Measurements from ENCODE around the gene ULBP3.
A peak's percentile ranks its signal among the peaks of the same experiment; 100 is the strongest.

The ULBP3 gene

GRCh38 chr6:150072201-150072600, 3.3 kb upstream of the ULBP3 start:
- Histone ChIP-seq H3K27ac (ENCODE audit: low read length) (no peak overlapping the region), H3K4me1 (ENCODE audit: low read length) (peaks cover 14% of the 10 kb centered on the region), H4K20me1 (ENCODE audit: insufficient read depth, low read length) (no peaks in the 10 kb centered on the region), H3K4me3 (ENCODE audit: low read length) (no peak overlapping the region), H3K9me3 (ENCODE audit: insufficient read depth, low read length) (no peaks in the 10 kb centered on the region), H3K79me2 (ENCODE audit: low read length) (no peaks in the 10 kb centered on the region), H3K27me3 (ENCODE audit: low read depth, low read length) (peaks cover 17% of the 10 kb centered on the region; the same call in 1 of the 2 replicates), H3K36me3 (replicated peaks; ENCODE audit: low read depth, low read length) (no peaks in the 10 kb centered on the region), H3K9ac (ENCODE audit: low read length) (no peak overlapping the region), H3K4me2 (ENCODE audit: low read length) (no peak overlapping the region), H2AFZ (ENCODE audit: low read depth, low read length) (no peak overlapping the region)
- TF ChIP-seq EZH2phosphoT487 (IDR thresholded peaks at IDR 0.05; ENCODE audit: low read depth), result no peak
- no peak for TF ChIP-seq CTCF (IDR thresholded peaks at IDR 0.05; ENCODE audit: low read depth, low read length)

GRCh38 chr6:150070236-150070818, 1.4 kb upstream of the ULBP3 start:
- Histone ChIP-seq H3K4me3 (ENCODE audit: low read length) (no peak overlapping the region), H3K27me3 (ENCODE audit: low read depth, low read length) (0 out of 2 replicates have a peak, but pooled peaks cover 3% of the 10 kb centered on the region), H3K79me2 (ENCODE audit: low read length) (no peaks in the 10 kb centered on the region), H2AFZ (ENCODE audit: low read depth, low read length) (no peak overlapping the region), H3K4me1 (ENCODE audit: low read length) (peaks cover 8% of the 10 kb centered on the region), H3K36me3 (replicated peaks; ENCODE audit: low read depth, low read length) (no peaks in the 10 kb centered on the region), H3K9ac (ENCODE audit: low read length) (no peak overlapping the region), H3K9me3 (ENCODE audit: insufficient read depth, low read length) (no peaks in the 10 kb centered on the region), H4K20me1 (ENCODE audit: insufficient read depth, low read length) (no peaks in the 10 kb centered on the region), H3K4me2 (ENCODE audit: low read length) (no peak overlapping the region), H3K27ac (ENCODE audit: low read length) (no peak overlapping the region)
- TF ChIP-seq CTCF (IDR thresholded peaks at IDR 0.05; ENCODE audit: low read depth, low read length), result no peak
- TF ChIP-seq EZH2phosphoT487 (IDR thresholded peaks at IDR 0.05; ENCODE audit: low read depth), result no peak

GRCh38 chr6:150069706-150070105, 785 bp upstream of the ULBP3 start:
- Histone ChIP-seq H3K4me2 (ENCODE audit: low read length) (peak overlapping the region; percentile 83), H3K4me1 (ENCODE audit: low read length) (peaks cover 8% of the 10 kb centered on the region), H4K20me1 (ENCODE audit: insufficient read depth, low read length) (no peaks in the 10 kb centered on the region), H3K27ac (ENCODE audit: low read length) (no peak overlapping the region), H3K9ac (ENCODE audit: low read length) (no peak overlapping the region), H3K9me3 (ENCODE audit: insufficient read depth, low read length) (no peaks in the 10 kb centered on the region), H3K36me3 (replicated peaks; ENCODE audit: low read depth, low read length) (no peaks in the 10 kb centered on the region), H3K27me3 (ENCODE audit: low read depth, low read length) (0 out of 2 replicates have a peak, but pooled peaks cover 3% of the 10 kb centered on the region), H3K79me2 (ENCODE audit: low read length) (no peaks in the 10 kb centered on the region), H3K4me3 (ENCODE audit: low read length) (peak overlapping the region; percentile 86), H2AFZ (ENCODE audit: low read depth, low read length) (no peak overlapping the region; the same call in 1 of the 2 replicates)
- TF ChIP-seq CTCF (IDR thresholded peaks at IDR 0.05; ENCODE audit: low read depth, low read length) (no peak), EZH2phosphoT487 (IDR thresholded peaks at IDR 0.05; ENCODE audit: low read depth) (no peak)

- peak overlapping the region; percentile 86 for H3K4me3 ChIP-seq (ENCODE audit: low read length)
- TF ChIP-seq CTCF (IDR thresholded peaks at IDR 0.05; ENCODE audit: low read depth, low read length) (no peak), EZH2phosphoT487 (IDR thresholded peaks at IDR 0.05; ENCODE audit: low read depth) (no peak)
- H3K27ac ChIP-seq (ENCODE audit: low read length), result no peak overlapping the region
- peaks cover 8% of the 10 kb centered on the region for H3K4me1 ChIP-seq (ENCODE audit: low read length)
- H3K9ac ChIP-seq (ENCODE audit: low read length), result peak overlapping the region; percentile 61
- H3K36me3 ChIP-seq (replicated peaks; ENCODE audit: low read depth, low read length), result no peaks in the 10 kb centered on the region
- no peak overlapping the region for H2AFZ ChIP-seq (ENCODE audit: low read depth, low read length)
- no peaks in the 10 kb centered on the region for H4K20me1 ChIP-seq (ENCODE audit: insufficient read depth, low read length)
- 0 out of 2 replicates have a peak, but pooled peaks cover 3% of the 10 kb centered on the region for H3K27me3 ChIP-seq (ENCODE audit: low read depth, low read length)
- peak overlapping the region; percentile 83 for H3K4me2 ChIP-seq (ENCODE audit: low read length)
- no peaks in the 10 kb centered on the region for H3K79me2 ChIP-seq (ENCODE audit: low read length)
- no peaks in the 10 kb centered on the region for H3K9me3 ChIP-seq (ENCODE audit: insufficient read depth, low read length)
These were observed 770 bp downstream of the ULBP3 start for GRCh38 chr6:150068151-150068550.
